AG10803 (cell line): ENCODE measurements around the gene GAL3ST1.

ENCODE experiments used
- DNase-seq: peaks from one replicate; pipeline ENCODE4 v3.0.0; 2010; ENCODE audit warnings: low read depth
- H3K4me3 ChIP-seq: 2 replicates; pipeline ENCODE4 v1.5.1; 2011; ENCODE audit warnings: mild to moderate bottlenecking, low read length, control low read depth
- CTCF ChIP-seq: conservative IDR thresholded peaks from 2 replicates; pipeline ENCODE4 v1.5.1; 2011; ENCODE audit warnings: mild to moderate bottlenecking, low read length, control low read depth, inconsistent platforms

The GAL3ST1 gene

GRCh38 chr22:30531651-30532608, 42.5 kb downstream of the GAL3ST1 start:
- TF ChIP-seq CTCF, result no peak
- H3K4me3 ChIP-seq, result no peak overlapping the region
- no peak for DNase-seq

- H3K4me3 ChIP-seq, result no peak overlapping the region
- no peak for DNase-seq
- no peak for TF ChIP-seq CTCF
These were observed 47.8 kb downstream of the GAL3ST1 start for GRCh38 chr22:30526656-30527055.

DNA sequence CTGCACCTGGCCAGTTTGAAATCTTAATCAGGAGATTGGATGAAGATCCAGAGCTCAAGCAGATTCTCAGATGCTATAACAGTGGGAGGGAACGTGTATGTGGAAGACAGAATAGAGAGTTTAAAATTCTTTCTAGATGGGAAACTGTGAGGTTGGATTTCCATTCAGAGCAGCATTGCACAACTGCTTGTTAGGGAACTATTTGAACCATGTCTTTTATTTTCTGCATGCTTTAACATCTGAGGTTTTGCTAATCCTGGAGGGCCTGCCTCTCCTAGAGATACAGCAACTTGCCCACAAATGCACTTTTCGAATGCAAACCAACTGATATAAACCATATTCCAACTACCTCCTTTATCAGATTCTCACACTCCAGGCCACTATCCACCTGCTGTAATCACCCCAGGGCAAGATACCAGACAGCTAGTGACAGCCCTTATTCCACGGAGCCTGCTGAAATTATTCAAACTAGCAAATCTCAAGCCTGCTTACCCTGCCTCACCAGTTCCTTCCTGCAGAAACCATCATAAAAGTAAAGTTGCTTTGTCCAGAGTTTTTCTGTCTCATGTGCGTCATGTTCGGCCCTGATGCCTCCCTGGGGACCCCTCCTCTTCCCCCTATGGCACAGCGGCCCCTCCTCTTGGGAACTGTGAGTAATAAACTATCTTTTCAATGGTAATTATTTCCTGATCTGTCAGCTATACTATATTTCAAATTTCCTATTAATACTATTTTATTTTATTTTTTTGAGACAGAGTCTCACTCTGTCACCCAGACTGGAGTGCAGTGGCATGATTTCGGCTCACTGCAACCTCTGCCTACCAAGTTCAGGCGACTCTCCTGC, 50.6 kb downstream of the GAL3ST1 start:
- TF ChIP-seq CTCF, result no peak
- H3K4me3 ChIP-seq, result no peak overlapping the region
- no peak for DNase-seq

DNA sequence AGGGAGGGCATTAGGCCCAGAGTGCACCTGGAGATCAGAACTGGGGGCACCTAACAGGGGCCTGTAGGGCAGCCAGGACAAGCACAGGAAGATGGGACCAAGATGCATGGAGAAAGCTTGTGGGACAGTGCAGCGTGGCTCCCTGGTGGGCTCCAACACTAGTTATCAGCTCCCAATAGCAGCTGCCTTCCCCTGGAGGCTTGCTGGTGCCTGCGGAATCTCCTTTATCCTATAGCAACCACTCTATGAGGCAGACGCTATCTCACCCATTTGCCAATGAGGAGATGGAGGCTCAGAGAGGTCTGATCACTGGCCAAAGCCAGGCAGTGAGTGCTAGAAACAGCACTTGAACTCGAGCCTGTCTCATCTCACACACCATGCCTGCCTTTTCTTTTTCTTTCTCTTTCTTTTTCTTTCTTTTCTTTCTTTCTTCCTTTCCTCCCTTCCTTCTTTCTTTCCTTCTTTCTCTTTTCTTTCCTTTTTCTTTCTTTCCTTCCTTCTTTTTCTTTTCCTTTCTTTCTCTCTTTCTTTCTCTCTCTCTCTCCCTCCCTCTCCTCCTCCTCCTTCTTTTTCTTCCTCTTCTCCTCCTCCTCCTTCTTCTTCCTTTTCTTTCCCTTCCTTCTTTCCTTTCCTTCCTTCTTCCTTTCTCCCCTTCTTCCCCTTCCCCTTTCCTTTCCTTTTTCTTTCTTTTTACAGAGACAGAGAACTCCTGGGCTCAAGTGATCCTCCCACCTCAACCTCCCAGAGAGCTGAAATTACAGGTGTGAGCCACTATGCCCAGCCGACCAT, 52.9 kb downstream of the GAL3ST1 start:
- no peak overlapping the region for H3K4me3 ChIP-seq
- no peak for DNase-seq
- no peak for TF ChIP-seq CTCF

DNA sequence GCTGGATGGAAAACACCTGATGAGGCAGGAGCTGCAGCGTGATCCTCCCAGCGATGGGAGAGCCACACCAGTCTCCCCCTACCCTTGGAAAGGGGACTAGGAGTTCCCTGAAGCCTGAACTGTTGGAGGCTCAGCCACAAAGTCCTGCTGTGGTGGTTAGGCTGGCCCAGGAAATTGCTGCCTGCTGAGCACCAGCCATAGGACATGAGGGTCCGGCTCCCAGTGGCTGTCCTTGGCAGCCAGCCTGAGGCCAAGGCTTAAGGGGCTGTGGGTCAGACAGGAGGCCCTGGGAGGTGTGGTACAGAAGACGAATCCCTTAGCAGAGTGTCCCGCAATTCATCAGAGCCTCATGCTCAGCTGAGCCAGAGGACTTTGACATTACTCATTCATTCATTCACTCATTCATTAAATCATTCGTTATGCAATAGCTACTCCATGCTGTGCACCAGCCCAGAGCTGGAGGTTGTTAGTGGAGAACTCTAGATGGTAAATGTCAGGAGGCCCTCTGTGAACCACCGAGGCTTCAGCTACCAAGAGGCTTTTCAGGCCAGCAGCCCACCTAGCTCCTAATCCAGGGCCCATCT, 54.5 kb downstream of the GAL3ST1 start:
- TF ChIP-seq CTCF, result no peak
- DNase-seq, result no peak
- H3K4me3 ChIP-seq, result no peak overlapping the region

DNA sequence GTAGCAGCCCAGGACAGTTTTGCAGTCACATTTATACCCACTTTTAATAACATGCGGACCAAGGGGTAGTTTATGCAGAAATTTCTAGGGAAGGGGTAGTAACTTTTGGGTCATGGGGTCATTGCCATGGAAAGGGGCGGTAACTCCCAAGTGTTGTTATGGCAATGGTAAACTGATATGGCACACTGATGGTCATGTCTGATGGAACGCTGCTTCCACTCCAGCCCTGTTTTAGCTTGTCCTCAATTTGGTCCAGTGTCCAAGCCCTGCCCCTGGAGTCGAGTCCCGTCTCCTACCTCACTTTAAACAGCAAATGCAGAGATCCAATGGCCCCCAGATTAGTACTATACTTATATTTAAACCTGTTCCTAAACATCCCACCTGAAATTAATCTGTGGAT, 57.7 kb downstream of the GAL3ST1 start:
- no peak for TF ChIP-seq CTCF
- DNase-seq, result no peak
- no peak overlapping the region for H3K4me3 ChIP-seq
